ENCODE measurements around the gene RNF125.
"Not testable (repeated sequence)": the region's sequence is repeated elsewhere in the genome, so short reads cannot be mapped to it uniquely, and the experiment has no call there.

The RNF125 gene

GRCh38 chr18:32018331-32019250, at the start of gene RNF125:
TSS of gene RNF125 (plus strand) at chr18:32018825. CDS start at chr18:32018864, 39 bp downstream.
- peak; percentile 81 for DNase-seq (ENCODE audit: low spot score)

GRCh38 chr18:31970617-31971016, 48.0 kb upstream of the RNF125 start:
- no peak for DNase-seq (ENCODE audit: low spot score)

- no peak for DNase-seq (ENCODE audit: low spot score)
Measured at GRCh38 chr18:31973929-31974546, 44.6 kb upstream of the RNF125 start.

- no peak for DNase-seq (ENCODE audit: low spot score)
Measured at GRCh38 chr18:31976242-31976641, 42.4 kb upstream of the RNF125 start.

GRCh38 chr18:31977270-31977872, 41.3 kb upstream of the RNF125 start:
- peak; percentile 79 for DNase-seq (ENCODE audit: low spot score)

- no peak for DNase-seq (ENCODE audit: low spot score)
Measured at GRCh38 chr18:31978616-31979015, 40.0 kb upstream of the RNF125 start.

GRCh38 chr18:31979714-31980113, 38.9 kb upstream of the RNF125 start:
- no peak for DNase-seq (ENCODE audit: low spot score)

GRCh38 chr18:31980863-31981262, 37.8 kb upstream of the RNF125 start:
- no peak for DNase-seq (ENCODE audit: low spot score)

- DNase-seq (ENCODE audit: low spot score): no peak
Measured at GRCh38 chr18:31983020-31983419, 35.6 kb upstream of the RNF125 start.

GRCh38 chr18:31983976-31984375, 34.6 kb upstream of the RNF125 start:
- no peak for DNase-seq (ENCODE audit: low spot score)

- DNase-seq (ENCODE audit: low spot score): peak; percentile 62
Measured at GRCh38 chr18:31990823-31991222, 27.8 kb upstream of the RNF125 start.

GRCh38 chr18:31996007-31996406, 22.6 kb upstream of the RNF125 start:
- no peak for DNase-seq (ENCODE audit: low spot score)

GRCh38 chr18:31998880-31999412, 19.7 kb upstream of the RNF125 start:
- DNase-seq (ENCODE audit: low spot score): no peak

- DNase-seq (ENCODE audit: low spot score): not testable (repeated sequence)
Measured at GRCh38 chr18:32001141-32001540, 17.5 kb upstream of the RNF125 start.

- not testable (repeated sequence) for DNase-seq (ENCODE audit: low spot score)
Measured at GRCh38 chr18:32003822-32004221, 14.8 kb upstream of the RNF125 start.

GRCh38 chr18:32010124-32010721, 8.4 kb upstream of the RNF125 start:
- no peak for DNase-seq (ENCODE audit: low spot score)

- DNase-seq (ENCODE audit: low spot score): no peak
Measured at GRCh38 chr18:32011193-32011592, 7.4 kb upstream of the RNF125 start.

- peak; percentile 56 for DNase-seq (ENCODE audit: low spot score)
Measured at GRCh38 chr18:32019251-32019948, 775 bp downstream of the RNF125 start.

GRCh38 chr18:32019949-32020625, 1.5 kb downstream of the RNF125 start:
- DNase-seq (ENCODE audit: low spot score): not testable (repeated sequence)

GRCh38 chr18:32021756-32022564, 3.3 kb downstream of the RNF125 start:
- peak; percentile 66 for DNase-seq (ENCODE audit: low spot score)
